K562 (cell line): ENCODE data around the gene KCNMB1.

Source experiments
- MTA1 ChIP-seq: fragments of 450-650 bp; IDR thresholded peaks from 2 replicates; pipeline ENCODE4 v1.6.1; 2017; ENCODE audit warnings: borderline replicate concordance
- NFRKB ChIP-seq: fragments of 450-650 bp; IDR thresholded peaks from 2 replicates; pipeline ENCODE4 v1.6.1; 2016; ENCODE audit warnings: low read depth

DNA sequence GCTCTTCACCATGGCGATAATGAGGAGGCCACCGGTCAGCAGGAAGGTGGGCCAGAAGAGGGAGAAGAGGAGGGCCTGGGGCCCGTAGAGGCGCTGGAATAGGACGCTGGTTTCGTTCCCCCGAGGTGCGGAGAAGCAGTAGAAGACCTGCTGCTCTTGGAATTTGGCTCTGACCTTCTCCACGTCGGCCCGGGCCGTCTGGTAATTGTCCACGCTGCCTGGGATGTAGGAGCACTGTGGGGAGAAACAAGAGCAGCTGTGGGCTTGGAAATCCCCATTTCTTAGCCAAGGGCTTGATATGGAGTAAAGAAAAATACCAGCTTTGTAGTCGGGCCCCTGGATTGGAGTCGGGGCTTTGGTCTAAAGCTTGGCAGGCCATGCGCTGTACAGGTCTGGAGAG, 10.4 kb downstream of the KCNMB1 start:
- TF ChIP-seq NFRKB, result no peak
- no peak for TF ChIP-seq MTA1
